ENCODE measurements around the gene EGLN2. TPM values are rescaled to one million over a fixed set of nuclear protein-coding genes. Genes with fewer than 3 reads are reported as not detected.
"Not testable (repeated sequence)": the region's sequence is repeated elsewhere in the genome, so short reads cannot be mapped to it uniquely, and the experiment has no call there.

EGLN2 gene
- polyA plus RNA-seq, 1 donor, result 61.6 TPM

DNA sequence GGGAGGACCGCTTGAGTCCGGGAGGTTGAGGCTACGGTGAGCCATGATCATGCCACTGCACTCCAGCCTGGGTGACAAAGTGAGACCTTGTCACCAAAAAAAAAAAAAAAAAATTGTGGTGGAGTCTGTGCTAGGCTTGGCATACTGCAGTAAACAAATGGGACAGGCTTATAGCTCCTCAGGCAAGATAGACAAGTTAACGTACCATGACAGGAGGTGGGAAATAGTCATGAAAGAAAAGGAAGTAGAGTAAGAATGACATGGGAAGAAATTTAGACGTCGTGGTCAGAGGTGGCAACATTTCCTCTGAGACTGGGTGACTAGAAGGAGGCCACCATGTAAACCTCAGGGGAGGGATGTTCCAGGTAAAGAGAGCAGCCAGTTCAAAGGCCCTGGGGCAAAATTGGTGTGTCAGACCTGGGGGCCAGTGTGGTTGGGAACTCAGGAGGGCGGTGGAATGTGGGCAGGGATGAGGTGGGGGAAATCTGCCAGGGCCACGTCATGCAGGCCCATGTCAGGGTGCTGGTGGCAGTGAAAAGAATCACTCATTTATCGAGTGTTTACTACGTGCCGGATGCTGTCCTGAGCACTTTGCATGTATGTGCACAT lies 42.4 kb upstream of the EGLN2 start:
- Histone ChIP-seq H3K4me1 (ENCODE audit: control insufficient read depth, insufficient read depth, low read length) (peaks cover 15% of the 10 kb centered on the region), H3K27ac (ENCODE audit: low read length) (no peak overlapping the region), H3K36me3 (ENCODE audit: control insufficient read depth, insufficient read depth, low read length) (peaks cover 56% of the 10 kb centered on the region), H3K4me3 (ENCODE audit: low read length) (no peak overlapping the region), H3K27me3 (ENCODE audit: control insufficient read depth, insufficient read depth, low read length) (no peaks in the 10 kb centered on the region), H3K9me3 (ENCODE audit: control insufficient read depth, low read depth, low read length) (no peaks in the 10 kb centered on the region)
- no peak for DNase-seq
- WGBS (ENCODE audit: insufficient coverage, low lambda C conversion rate), result 80% methylated on average over 1 of the region's 11 CpGs

DNA sequence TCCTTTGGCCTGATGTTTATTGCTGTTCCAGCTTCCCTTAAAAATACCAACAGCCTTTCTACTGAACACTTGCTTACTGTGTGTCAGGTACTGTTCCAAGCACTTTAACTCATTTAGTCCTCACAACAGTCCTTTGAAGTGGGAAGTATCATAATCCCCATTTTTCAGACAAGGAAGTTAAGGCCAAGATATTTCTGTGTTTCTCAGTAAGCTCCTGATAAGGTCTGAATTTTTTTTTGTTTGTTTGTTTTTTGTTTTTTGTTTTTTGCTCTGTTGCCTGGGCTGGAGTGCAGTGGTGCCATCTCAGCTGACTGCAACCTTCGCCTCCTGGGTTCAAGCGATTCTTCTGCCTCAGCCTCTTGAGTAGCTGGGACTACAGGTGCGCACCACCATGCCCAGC lies 40.5 kb upstream of the EGLN2 start:
- Histone ChIP-seq H3K36me3 (ENCODE audit: control insufficient read depth, insufficient read depth, low read length) (peaks cover 75% of the 10 kb centered on the region), H3K9me3 (ENCODE audit: control insufficient read depth, low read depth, low read length) (no peaks in the 10 kb centered on the region), H3K27ac (ENCODE audit: low read length) (no peak overlapping the region), H3K27me3 (ENCODE audit: control insufficient read depth, insufficient read depth, low read length) (no peaks in the 10 kb centered on the region), H3K4me3 (ENCODE audit: low read length) (no peak overlapping the region), H3K4me1 (ENCODE audit: control insufficient read depth, insufficient read depth, low read length) (peaks cover 15% of the 10 kb centered on the region)
- no peak for DNase-seq
- no CpG with 5 or more reads among the region's 3 CpGs for WGBS (ENCODE audit: insufficient coverage, low lambda C conversion rate)

GRCh38 chr19:40759352-40759751 lies 39.6 kb upstream of the EGLN2 start:
- Histone ChIP-seq H3K36me3 (ENCODE audit: control insufficient read depth, insufficient read depth, low read length) (peaks cover 84% of the 10 kb centered on the region), H3K9me3 (ENCODE audit: control insufficient read depth, low read depth, low read length) (no peaks in the 10 kb centered on the region), H3K27ac (ENCODE audit: low read length) (no peak overlapping the region), H3K27me3 (ENCODE audit: control insufficient read depth, insufficient read depth, low read length) (no peaks in the 10 kb centered on the region), H3K4me1 (ENCODE audit: control insufficient read depth, insufficient read depth, low read length) (peaks cover 9% of the 10 kb centered on the region), H3K4me3 (ENCODE audit: low read length) (no peak overlapping the region)
- no peak for DNase-seq
- WGBS (ENCODE audit: insufficient coverage, low lambda C conversion rate), result no CpG with 5 or more reads among the region's 13 CpGs

GRCh38 chr19:40762754-40763470 lies 36.1 kb upstream of the EGLN2 start:
- Histone ChIP-seq H3K36me3 (ENCODE audit: control insufficient read depth, insufficient read depth, low read length) (peaks cover 80% of the 10 kb centered on the region), H3K4me1 (ENCODE audit: control insufficient read depth, insufficient read depth, low read length) (no peaks in the 10 kb centered on the region), H3K4me3 (ENCODE audit: low read length) (no peak overlapping the region), H3K9me3 (ENCODE audit: control insufficient read depth, low read depth, low read length) (no peaks in the 10 kb centered on the region), H3K27ac (ENCODE audit: low read length) (no peak overlapping the region), H3K27me3 (ENCODE audit: control insufficient read depth, insufficient read depth, low read length) (no peaks in the 10 kb centered on the region)
- 100% methylated on average over 1 of the region's 17 CpGs for WGBS (ENCODE audit: insufficient coverage, low lambda C conversion rate)
- no peak for DNase-seq

DNA sequence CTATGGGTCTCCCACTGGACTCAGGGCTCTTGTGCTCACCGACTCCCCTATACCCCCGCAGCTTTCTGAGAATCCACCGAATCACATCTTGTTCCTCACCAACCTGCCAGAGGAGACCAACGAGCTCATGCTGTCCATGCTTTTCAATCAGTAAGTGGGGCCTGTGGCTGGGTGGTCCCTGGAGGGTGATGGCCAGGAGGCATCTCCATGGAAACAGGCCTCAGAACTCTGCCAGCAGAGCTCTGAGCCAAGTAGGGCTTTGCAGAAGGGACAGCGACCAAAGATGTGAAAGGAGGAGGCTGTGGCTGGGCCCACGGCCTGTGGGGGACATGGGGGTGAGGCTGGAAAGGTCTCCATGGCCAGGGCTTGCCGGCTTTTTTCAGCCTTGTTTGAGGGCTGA lies 35.5 kb upstream of the EGLN2 start:
- DNase-seq, result no peak
- Histone ChIP-seq H3K36me3 (ENCODE audit: control insufficient read depth, insufficient read depth, low read length) (peaks cover 75% of the 10 kb centered on the region), H3K27me3 (ENCODE audit: control insufficient read depth, insufficient read depth, low read length) (no peaks in the 10 kb centered on the region), H3K4me1 (ENCODE audit: control insufficient read depth, insufficient read depth, low read length) (no peaks in the 10 kb centered on the region), H3K4me3 (ENCODE audit: low read length) (no peak overlapping the region), H3K27ac (ENCODE audit: low read length) (no peak overlapping the region), H3K9me3 (ENCODE audit: control insufficient read depth, low read depth, low read length) (no peaks in the 10 kb centered on the region)
- WGBS (ENCODE audit: insufficient coverage, low lambda C conversion rate), result 100% methylated on average over 1 of the region's 7 CpGs

- WGBS (ENCODE audit: insufficient coverage, low lambda C conversion rate), result 100% methylated on average over 2 of the region's 10 CpGs
- Histone ChIP-seq H3K4me3 (ENCODE audit: low read length) (no peak overlapping the region), H3K4me1 (ENCODE audit: control insufficient read depth, insufficient read depth, low read length) (no peaks in the 10 kb centered on the region), H3K27me3 (ENCODE audit: control insufficient read depth, insufficient read depth, low read length) (no peaks in the 10 kb centered on the region), H3K36me3 (ENCODE audit: control insufficient read depth, insufficient read depth, low read length) (peaks cover 73% of the 10 kb centered on the region), H3K27ac (ENCODE audit: low read length) (no peak overlapping the region), H3K9me3 (ENCODE audit: control insufficient read depth, low read depth, low read length) (no peaks in the 10 kb centered on the region)
- DNase-seq, result no peak
Measured at GRCh38 chr19:40763963-40764362, 35.0 kb upstream of the EGLN2 start.

DNA sequence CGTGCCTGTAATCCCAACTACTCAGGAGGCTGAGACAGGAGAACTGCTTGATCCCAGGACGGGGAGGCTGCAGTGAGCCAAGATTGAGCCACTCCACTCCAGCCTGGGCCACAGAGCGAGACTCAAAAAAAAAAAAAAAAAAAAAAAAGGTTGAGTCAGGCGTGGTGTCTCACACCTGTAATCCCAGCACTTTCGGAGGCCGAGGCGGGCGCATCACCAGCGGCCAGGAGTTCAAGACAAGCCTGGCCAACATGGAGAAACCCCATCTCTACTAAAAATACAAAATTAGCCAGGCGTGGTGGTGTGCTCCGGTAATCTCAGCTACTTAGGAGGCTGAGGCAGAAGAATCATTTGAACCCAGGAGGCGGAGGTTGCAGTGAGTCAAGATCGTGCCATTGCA lies 32.6 kb upstream of the EGLN2 start:
- no CpG with 5 or more reads among the region's 13 CpGs for WGBS (ENCODE audit: insufficient coverage, low lambda C conversion rate)
- peaks cover 51% of the 10 kb centered on the region for H3K36me3 ChIP-seq (ENCODE audit: control insufficient read depth, insufficient read depth, low read length)
- DNase-seq; H3K9me3 ChIP-seq (ENCODE audit: control insufficient read depth, low read depth, low read length); H3K27me3 ChIP-seq (ENCODE audit: control insufficient read depth, insufficient read depth, low read length); H3K4me3 ChIP-seq (ENCODE audit: low read length); H3K4me1 ChIP-seq (ENCODE audit: control insufficient read depth, insufficient read depth, low read length); H3K27ac ChIP-seq (ENCODE audit: low read length): not testable (repeated sequence)

GRCh38 chr19:40768869-40769268 lies 30.1 kb upstream of the EGLN2 start:
- DNase-seq, result no peak
- H3K36me3 ChIP-seq (ENCODE audit: control insufficient read depth, insufficient read depth, low read length), result peaks cover 26% of the 10 kb centered on the region
- H3K9me3 ChIP-seq (ENCODE audit: control insufficient read depth, low read depth, low read length), result no peaks in the 10 kb centered on the region
- WGBS (ENCODE audit: insufficient coverage, low lambda C conversion rate), result no CpG with 5 or more reads among the region's 5 CpGs
- no peak overlapping the region for H3K4me3 ChIP-seq (ENCODE audit: low read length)
- H3K27ac ChIP-seq (ENCODE audit: low read length), result no peak overlapping the region
- H3K27me3 ChIP-seq (ENCODE audit: control insufficient read depth, insufficient read depth, low read length), result no peaks in the 10 kb centered on the region
- H3K4me1 ChIP-seq (ENCODE audit: control insufficient read depth, insufficient read depth, low read length), result no peaks in the 10 kb centered on the region

- not testable (repeated sequence) for H3K4me3 ChIP-seq (ENCODE audit: low read length); H3K36me3 ChIP-seq (ENCODE audit: control insufficient read depth, insufficient read depth, low read length); H3K4me1 ChIP-seq (ENCODE audit: control insufficient read depth, insufficient read depth, low read length); H3K27ac ChIP-seq (ENCODE audit: low read length); H3K9me3 ChIP-seq (ENCODE audit: control insufficient read depth, low read depth, low read length); H3K27me3 ChIP-seq (ENCODE audit: control insufficient read depth, insufficient read depth, low read length)
- WGBS (ENCODE audit: insufficient coverage, low lambda C conversion rate), result no CpG with 5 or more reads among the region's 10 CpGs
- DNase-seq, result peak in 1 of 2 donors; percentile 32
Measured at GRCh38 chr19:40771101-40771862, 27.7 kb upstream of the EGLN2 start.

DNA sequence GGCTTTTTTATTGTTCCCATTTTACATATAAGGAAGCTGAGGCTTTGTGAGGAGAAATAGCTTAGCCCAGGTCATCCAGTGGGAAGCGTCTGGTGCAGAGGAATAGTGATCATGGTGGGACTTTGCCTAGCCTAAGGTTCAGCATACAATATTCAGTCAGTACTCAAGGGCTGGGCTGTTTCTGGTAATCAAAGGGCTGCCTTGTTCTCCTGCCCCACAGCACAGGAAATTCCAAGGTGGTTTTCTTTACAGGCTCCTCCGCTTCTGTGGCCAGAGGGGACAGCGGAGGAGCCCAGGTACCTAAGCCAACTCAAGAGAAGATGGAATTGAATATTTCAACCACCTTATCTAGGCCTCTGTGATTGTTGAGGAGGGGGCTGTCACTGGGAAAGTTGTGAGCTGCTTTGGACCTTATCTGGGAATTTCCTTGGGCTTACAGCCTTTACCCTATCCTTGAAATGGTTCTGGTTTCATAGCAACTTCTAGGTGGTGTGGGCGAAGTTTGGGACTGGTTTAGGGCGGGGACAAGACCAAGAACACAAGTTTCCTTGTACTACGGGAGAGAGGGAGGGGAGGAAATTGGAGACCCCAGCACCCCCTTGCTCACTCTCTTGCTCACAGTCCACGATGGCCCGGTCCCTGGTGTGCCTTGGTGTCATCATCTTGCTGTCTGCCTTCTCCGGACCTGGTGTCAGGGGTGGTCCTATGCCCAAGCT lies 23.9 kb upstream of the EGLN2 start, which contains the start of gene MIA:
TSS of gene MIA (plus strand) at position 606 of the 716 bp plus-strand sequence. CDS start at position 628, 22 bp downstream.
- H3K36me3 ChIP-seq (ENCODE audit: control insufficient read depth, insufficient read depth, low read length), result peaks cover under 1% of the 10 kb centered on the region
- H3K27ac ChIP-seq (ENCODE audit: low read length), result no peak within 1 kb of the TSS
- H3K27me3 ChIP-seq (ENCODE audit: control insufficient read depth, insufficient read depth, low read length), result no peaks in the 10 kb centered on the region
- peaks cover 10% of the 10 kb centered on the region for H3K4me1 ChIP-seq (ENCODE audit: control insufficient read depth, insufficient read depth, low read length)
- no peaks in the 10 kb centered on the region for H3K9me3 ChIP-seq (ENCODE audit: control insufficient read depth, low read depth, low read length)
- no peak within 1 kb of the TSS for H3K4me3 ChIP-seq (ENCODE audit: low read length)
- no CpG with 5 or more reads among the region's 9 CpGs for WGBS (ENCODE audit: insufficient coverage, low lambda C conversion rate)
- no peak for DNase-seq

Data from large intestine (tissue), 3 donors.